Brain microvascular endothelial cell (primary cell): ENCODE results near the gene GEMIN4.
"Not testable (repeated sequence)": the region's sequence is repeated elsewhere in the genome, so short reads cannot be mapped to it uniquely, and the experiment has no call there.

Experiments
- DNase-seq: peaks from one replicate; pipeline ENCODE4 v3.0.0-alpha.2; 2020
- H3K27ac ChIP-seq: fragments of 250-450 bp; sonication (Bioruptor Pico); 2 replicates; pipeline ENCODE4 v1.5.1; 2020; ENCODE audit warnings: mild to moderate bottlenecking, moderate library complexity
- H3K27me3 ChIP-seq: fragments of 250-450 bp; sonication (Bioruptor Pico); replicated peaks from 2 replicates; pipeline ENCODE4 v1.5.1; 2020; ENCODE audit warnings: mild to moderate bottlenecking
- H3K36me3 ChIP-seq: fragments of 250-450 bp; sonication (Bioruptor Pico); replicated peaks from 2 replicates; pipeline ENCODE4 v1.5.1; 2020; ENCODE audit warnings: mild to moderate bottlenecking
- H3K4me3 ChIP-seq: 2 replicates; pipeline ENCODE4 v1.5.1; 2011; ENCODE audit warnings: low read depth, mild to moderate bottlenecking, control low read depth, low read length, moderate library complexity
- in situ Hi-C: cut with HindIII; loops from 2 replicates; pipeline ENCODE4 v1.10.0; 2017; ENCODE audit warnings: low sequenced_read_pairs, low pct_ligation_motif_present
- TF ChIP-seq, protein P1 (sequence below): IDR thresholded peaks from 2 replicates; pipeline ENCODE4 v1.5.1; 2011; ENCODE audit warnings: low read depth, mild to moderate bottlenecking, moderate library complexity, low read length, control low read depth, inconsistent platforms; ENCODE audit errors: missing control alignments

The GEMIN4 gene

DNA sequence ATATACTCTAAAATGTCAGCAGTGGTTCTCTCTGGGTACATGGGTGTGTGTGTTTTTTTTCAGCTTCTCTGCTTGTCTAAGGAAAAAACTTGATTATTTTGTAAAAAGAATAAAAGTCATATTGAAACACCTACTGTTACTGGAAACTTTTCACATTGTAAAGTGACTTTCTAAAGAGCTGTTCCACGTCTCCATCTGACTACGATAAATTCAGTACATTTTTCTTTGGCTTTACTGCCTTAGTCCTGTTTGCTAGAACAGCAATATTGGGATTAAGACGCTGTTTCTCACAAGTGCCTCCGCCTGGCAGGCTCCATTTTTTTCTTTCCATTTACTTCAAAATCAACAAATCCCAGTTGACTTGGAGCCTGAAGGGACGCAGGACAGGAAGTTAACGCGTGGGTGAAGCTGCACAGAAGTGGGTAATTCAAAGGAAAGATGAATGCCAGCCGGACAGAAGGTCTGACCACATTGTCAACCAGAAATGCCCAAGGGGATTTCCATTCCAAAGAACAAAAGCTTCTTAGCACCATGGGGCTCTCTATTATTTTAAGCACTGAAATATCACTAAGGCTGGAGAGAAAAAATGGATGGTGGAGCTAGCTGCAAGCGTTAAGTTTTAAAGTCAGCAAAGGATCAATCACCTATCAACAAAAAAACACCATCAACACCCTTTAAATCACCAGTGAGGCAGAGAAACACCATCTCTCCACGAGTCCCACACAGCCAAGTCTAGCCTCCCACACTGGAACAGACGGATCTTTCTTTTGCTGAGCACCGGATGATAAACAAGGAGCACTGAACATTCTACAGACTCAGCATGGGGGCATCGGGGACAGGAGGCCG, 21.6 kb upstream of the GEMIN4 start:
- Histone ChIP-seq H3K4me3 (no peak overlapping the region), H3K36me3 (peaks cover 47% of the 10 kb centered on the region), H3K27me3 (no peaks in the 10 kb centered on the region), H3K27ac (no peak overlapping the region)
- in situ Hi-C loops, result no loop called here
- no peak for DNase-seq
- TF ChIP-seq, protein P1, sequence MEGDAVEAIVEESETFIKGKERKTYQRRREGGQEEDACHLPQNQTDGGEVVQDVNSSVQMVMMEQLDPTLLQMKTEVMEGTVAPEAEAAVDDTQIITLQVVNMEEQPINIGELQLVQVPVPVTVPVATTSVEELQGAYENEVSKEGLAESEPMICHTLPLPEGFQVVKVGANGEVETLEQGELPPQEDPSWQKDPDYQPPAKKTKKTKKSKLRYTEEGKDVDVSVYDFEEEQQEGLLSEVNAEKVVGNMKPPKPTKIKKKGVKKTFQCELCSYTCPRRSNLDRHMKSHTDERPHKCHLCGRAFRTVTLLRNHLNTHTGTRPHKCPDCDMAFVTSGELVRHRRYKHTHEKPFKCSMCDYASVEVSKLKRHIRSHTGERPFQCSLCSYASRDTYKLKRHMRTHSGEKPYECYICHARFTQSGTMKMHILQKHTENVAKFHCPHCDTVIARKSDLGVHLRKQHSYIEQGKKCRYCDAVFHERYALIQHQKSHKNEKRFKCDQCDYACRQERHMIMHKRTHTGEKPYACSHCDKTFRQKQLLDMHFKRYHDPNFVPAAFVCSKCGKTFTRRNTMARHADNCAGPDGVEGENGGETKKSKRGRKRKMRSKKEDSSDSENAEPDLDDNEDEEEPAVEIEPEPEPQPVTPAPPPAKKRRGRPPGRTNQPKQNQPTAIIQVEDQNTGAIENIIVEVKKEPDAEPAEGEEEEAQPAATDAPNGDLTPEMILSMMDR, result no peak

DNA sequence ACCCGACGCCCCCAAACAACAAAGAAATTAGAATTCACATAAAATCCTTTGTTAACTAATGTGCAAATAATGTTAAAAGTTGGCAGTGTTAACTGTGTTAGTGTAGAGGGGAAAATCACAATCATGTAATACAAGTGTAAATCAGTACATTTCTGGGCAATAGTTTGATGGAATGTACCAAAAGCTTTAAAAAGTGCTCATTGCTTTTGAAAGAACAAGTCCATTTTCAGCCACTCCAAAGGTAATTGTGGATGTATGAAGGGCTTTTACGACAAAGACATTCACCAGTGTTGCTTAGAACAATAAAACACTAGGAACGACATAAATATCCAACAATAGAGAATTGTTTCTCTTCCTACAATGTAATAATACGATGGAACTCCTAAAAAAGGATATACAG, 21.0 kb upstream of the GEMIN4 start:
- no peak for DNase-seq
- TF ChIP-seq, protein P1, result no peak
- Histone ChIP-seq H3K4me3 (no peak overlapping the region), H3K27me3 (no peaks in the 10 kb centered on the region), H3K27ac (no peak overlapping the region), H3K36me3 (peaks cover 45% of the 10 kb centered on the region)
- in situ Hi-C loops, result no loop called here

DNA sequence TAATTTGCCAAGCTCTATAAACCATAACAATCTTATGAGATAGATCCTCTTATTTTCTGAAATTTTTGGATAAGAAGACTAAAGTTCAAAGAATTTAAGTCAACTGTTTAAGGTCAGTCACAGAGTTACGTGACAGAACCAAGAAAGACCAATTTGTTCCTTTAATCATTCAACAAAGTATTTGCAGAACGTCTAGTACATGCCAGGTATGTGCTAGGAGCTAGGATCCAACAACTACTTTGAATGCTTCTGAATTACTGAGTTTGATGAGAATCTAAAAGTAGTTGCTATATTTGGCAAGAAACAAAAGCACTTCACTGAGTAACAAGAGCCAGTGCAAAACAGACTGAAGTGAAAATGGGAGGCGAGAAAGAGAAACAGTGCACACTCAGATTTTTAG, 15.0 kb upstream of the GEMIN4 start:
- in situ Hi-C loops, result no loop called here
- Histone ChIP-seq H3K27me3 (no peaks in the 10 kb centered on the region), H3K27ac (no peak overlapping the region), H3K4me3 (no peak overlapping the region), H3K36me3 (peaks cover 29% of the 10 kb centered on the region)
- TF ChIP-seq, protein P1, result no peak
- no peak for DNase-seq

DNA sequence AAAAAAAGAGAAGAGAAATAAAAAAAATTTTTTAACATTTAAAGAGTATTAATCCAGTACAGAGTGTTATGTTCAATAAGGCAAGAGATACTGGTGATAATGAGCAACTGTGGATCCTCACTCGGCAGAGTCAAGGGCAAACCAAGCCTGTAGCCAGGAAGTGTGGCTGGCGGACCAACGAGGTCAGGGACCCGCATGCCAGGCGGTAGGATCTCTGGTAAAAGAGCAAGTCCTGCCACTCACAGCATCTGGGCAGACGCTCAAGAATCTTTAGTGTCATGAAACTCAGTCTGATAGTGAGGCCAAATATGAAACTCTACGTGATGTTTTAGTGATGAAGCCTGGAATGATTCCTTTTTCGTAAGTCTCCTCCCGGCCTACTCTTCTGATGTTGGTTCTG, 8.3 kb upstream of the GEMIN4 start:
- in situ Hi-C loops, result no loop called here
- no peak overlapping the region for H3K27ac ChIP-seq

DNA sequence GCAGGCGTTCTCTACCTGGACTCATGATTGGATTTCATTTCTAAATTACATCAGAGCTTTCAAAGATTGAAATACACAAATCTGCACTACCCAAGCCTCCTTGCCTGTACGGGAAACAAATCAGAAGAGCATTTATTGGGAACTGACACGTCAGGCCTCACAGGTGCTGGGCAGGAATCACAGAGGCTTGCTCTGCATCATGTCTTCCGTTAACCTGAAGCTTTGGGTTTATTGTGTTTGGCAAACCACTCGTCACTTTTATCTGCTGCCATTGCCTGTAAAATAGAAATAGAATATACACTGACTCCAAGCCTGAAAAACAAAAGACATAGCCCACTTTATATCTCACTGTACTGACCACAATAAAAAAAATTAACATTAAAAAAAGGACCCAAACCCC, 7.9 kb upstream of the GEMIN4 start:
- TF ChIP-seq, protein P1, result no peak
- Histone ChIP-seq H3K4me3 (no peak overlapping the region), H3K36me3 (peaks cover 29% of the 10 kb centered on the region), H3K27ac (no peak overlapping the region), H3K27me3 (no peaks in the 10 kb centered on the region)
- in situ Hi-C loops, result no loop called here
- DNase-seq, result no peak

More for the DNA sequence above, 8.3 kb upstream of the GEMIN4 start:
- TF ChIP-seq, protein P1, result no peak
- no peaks in the 10 kb centered on the region for H3K27me3 ChIP-seq
- H3K36me3 ChIP-seq, result peaks cover 29% of the 10 kb centered on the region
- no peak for DNase-seq
- no peak overlapping the region for H3K4me3 ChIP-seq

DNA sequence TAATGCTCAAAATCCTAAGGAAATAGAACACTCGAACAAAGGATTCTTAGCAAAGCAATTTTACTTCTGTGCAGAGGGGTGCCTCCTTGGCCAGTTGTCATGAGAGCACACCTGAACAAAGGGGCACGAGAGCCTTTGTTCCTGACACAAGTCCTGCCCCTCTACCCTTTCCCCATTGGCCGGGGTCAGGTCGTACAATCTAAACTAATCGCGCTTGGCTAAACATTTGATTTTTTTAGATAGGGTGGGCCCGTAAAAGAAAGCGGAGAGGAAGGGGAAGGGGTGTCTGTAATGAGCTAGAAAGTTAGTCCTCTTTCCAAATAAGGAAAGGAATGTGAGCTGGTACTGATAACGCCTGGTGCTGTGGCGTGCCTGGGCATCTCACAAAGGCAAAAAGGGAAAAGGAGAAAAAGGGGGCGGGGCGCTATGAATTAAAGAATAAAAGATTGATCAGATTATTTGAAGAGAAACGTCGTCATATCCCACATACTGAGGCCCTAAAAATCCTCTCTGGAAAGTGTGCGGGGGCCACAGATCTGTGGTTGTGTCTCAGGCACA, 4.0 kb upstream of the GEMIN4 start:
- H3K4me3 ChIP-seq, DNase-seq: not testable (repeated sequence)

DNA sequence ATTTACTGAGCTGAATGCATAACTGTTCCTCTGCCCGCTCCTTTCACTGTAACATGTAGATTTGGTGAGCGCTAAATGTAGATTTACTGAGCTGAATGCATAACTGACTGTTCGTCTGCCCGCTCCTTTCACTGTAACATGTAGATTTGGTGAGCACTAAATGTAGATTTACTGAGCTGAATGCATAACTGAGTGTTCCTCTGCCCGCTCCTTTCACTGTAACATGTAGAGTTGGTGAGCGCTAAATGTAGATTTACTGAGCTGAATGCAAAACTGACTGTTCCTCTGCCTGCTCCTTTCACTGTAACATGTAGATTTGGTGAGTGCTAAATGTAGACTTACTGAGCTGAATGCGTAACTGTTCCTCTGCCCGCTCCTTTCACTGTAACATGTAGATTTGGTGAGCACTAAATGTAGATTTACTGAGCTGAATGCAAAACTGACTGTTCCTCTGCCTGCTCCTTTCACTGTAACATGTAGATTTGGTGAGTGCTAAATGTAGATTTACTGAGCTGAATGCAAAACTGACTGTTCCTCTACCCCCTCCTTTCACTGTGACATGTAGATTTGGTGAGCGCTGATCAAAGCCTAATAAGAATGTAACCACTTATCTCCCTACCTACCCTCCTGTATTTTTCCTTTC, 3.4 kb upstream of the GEMIN4 start:
- in situ Hi-C loops, H3K27ac ChIP-seq, H3K27me3 ChIP-seq, H3K4me3 ChIP-seq, DNase-seq: not testable (repeated sequence)
- H3K36me3 ChIP-seq, result peaks cover 19% of the 10 kb centered on the region

More for the DNA sequence above, 4.0 kb upstream of the GEMIN4 start:
- in situ Hi-C loops, H3K27ac ChIP-seq, H3K27me3 ChIP-seq: not testable (repeated sequence)
- H3K36me3 ChIP-seq, result peaks cover 20% of the 10 kb centered on the region
